HEK293 (cell line): ENCODE results near the gene NCEH1.

Experiments used
- CTCF ChIA-PET: fragments of 350-600 bp; formaldehyde crosslinking; extraction: SDS; loops from one replicate; lab custom pipeline; 2021; ENCODE audit warnings: antibody characterized with exemption; lab: Yijun Ruan, JAX
- POLR2A ChIA-PET: fragments of 300-600 bp; formaldehyde crosslinking; extraction: SDS; loops from one replicate; lab custom pipeline; 2020; ENCODE audit warnings: antibody characterized with exemption, inconsistent platforms; lab: Yijun Ruan, JAX
- H3K27ac ChIP-seq: fragments of 200-500 bp; sonication (Bioruptor generic); 2 replicates; pipeline ENCODE4 v1.5.1; 2014; ENCODE audit warnings: low read depth, low read length, control low read depth, inconsistent platforms; ENCODE audit errors: extremely low read depth
- H3K36me3 ChIP-seq, 2 experiments: fragments of 200-500 bp in 1 of 2; sonication (Bioruptor generic) in 1 of 2; 1 replicate in 1 of 2; 2 replicates in 1 of 2; pipeline ENCODE4 v1.5.1; 2014 to 2017; ENCODE audit warnings: inconsistent platforms in 2 of 2, low read length in 2 of 2; ENCODE audit not compliant: control insufficient read depth in 2 of 2, insufficient read depth in 1 of 2
- H3K4me1 ChIP-seq: fragments of 200-500 bp; sonication (Bioruptor generic); 2 replicates; pipeline ENCODE4 v1.5.1; 2014; ENCODE audit warnings: mild to moderate bottlenecking, low read length, inconsistent platforms; ENCODE audit not compliant: control insufficient read depth, insufficient read depth
- H3K4me3 ChIP-seq: 2 replicates; pipeline ENCODE4 v1.5.1; 2011; ENCODE audit warnings: low read depth, mild to moderate bottlenecking, control low read depth, low read length, moderate library complexity
- H3K9me3 ChIP-seq: fragments of 200-500 bp; sonication (Bioruptor generic); 2 replicates; pipeline ENCODE4 v1.5.1; 2014; ENCODE audit warnings: low read depth, low read length, inconsistent platforms; ENCODE audit not compliant: control insufficient read depth, insufficient read depth
- BCL11A ChIP-seq: fragments of 450-650 bp; formaldehyde crosslinking; IDR thresholded peaks from 2 replicates; pipeline ENCODE4 v1.5.1; 2016; ENCODE audit warnings: low read depth, missing biosample characterization, missing genetic modification characterization
- CTCF ChIP-seq: fragments of 450-650 bp; formaldehyde crosslinking; IDR thresholded peaks from 2 replicates; pipeline ENCODE4 v1.5.1; 2016; ENCODE audit warnings: missing biosample characterization, missing genetic modification characterization
- IKZF3 ChIP-seq: fragments of 450-650 bp; IDR thresholded peaks from 2 replicates; pipeline ENCODE4 v1.5.0; 2018; ENCODE audit warnings: missing biosample characterization, mild to moderate bottlenecking, missing genetic modification characterization, moderate library complexity
- INSM2 ChIP-seq: fragments of 450-650 bp; formaldehyde crosslinking; IDR thresholded peaks from 2 replicates; pipeline ENCODE4 v1.5.1; 2016; ENCODE audit warnings: missing biosample characterization, missing genetic modification characterization
- MZF1 ChIP-seq: fragments of 450-650 bp; formaldehyde crosslinking; IDR thresholded peaks from 2 replicates; pipeline ENCODE4 v1.5.1; 2017; ENCODE audit warnings: missing biosample characterization, missing genetic modification characterization, borderline replicate concordance
- OSR2 ChIP-seq: fragments of 450-650 bp; formaldehyde crosslinking; IDR thresholded peaks from 2 replicates; pipeline ENCODE4 v1.5.1; 2016; ENCODE audit warnings: missing biosample characterization, missing genetic modification characterization
- PRDM10 ChIP-seq: fragments of 450-650 bp; formaldehyde crosslinking; IDR thresholded peaks from 2 replicates; pipeline ENCODE4 v1.5.1; 2016; ENCODE audit warnings: missing biosample characterization, missing genetic modification characterization
- SETDB1 ChIP-seq: IDR thresholded peaks from one replicate; pipeline ENCODE4 v1.6.1; 2017; ENCODE audit warnings: mild to moderate bottlenecking, low read length, moderate library complexity, mixed read lengths; ENCODE audit not compliant: insufficient read length
- TCF7L2 ChIP-seq: IDR thresholded peaks from 2 replicates; pipeline ENCODE4 v1.6.1; 2011; ENCODE audit warnings: low read depth, mild to moderate bottlenecking, inconsistent platforms, low read length, moderate library complexity, borderline replicate concordance
- ZBTB21 ChIP-seq: fragments of 450-650 bp; formaldehyde crosslinking; IDR thresholded peaks from 2 replicates; pipeline ENCODE4 v1.5.1; 2017; ENCODE audit warnings: missing biosample characterization, missing genetic modification characterization
- ZBTB26 ChIP-seq: fragments of 450-650 bp; formaldehyde crosslinking; optimal IDR thresholded peaks from 2 replicates; pipeline ENCODE3; 2016; ENCODE audit warnings: missing biosample characterization, mild to moderate bottlenecking, missing genetic modification characterization
- ZFP3 ChIP-seq: fragments of 450-650 bp; formaldehyde crosslinking; IDR thresholded peaks from 2 replicates; pipeline ENCODE4 v1.5.1; 2016; ENCODE audit warnings: low read depth, missing biosample characterization, missing genetic modification characterization
- ZNF114 ChIP-seq: fragments of 450-650 bp; formaldehyde crosslinking; IDR thresholded peaks from 2 replicates; pipeline ENCODE4 v1.5.0; 2017; ENCODE audit warnings: missing biosample characterization, missing genetic modification characterization
- ZNF274 ChIP-seq, 2 experiments: fragments of 200-500 bp in 1 of 2; fragments of 450-650 bp in 1 of 2; sonication (Bioruptor generic) in 1 of 2; formaldehyde crosslinking in 1 of 2; IDR thresholded peaks; 2 replicates each; pipeline versions ENCODE4 v1.5.1 to v1.6.1; 2014 to 2016; ENCODE audit warnings: borderline replicate concordance in 1 of 2, inconsistent platforms in 1 of 2, low read length in 1 of 2, missing biosample characterization in 1 of 2, missing genetic modification characterization in 1 of 2
- ZNF280D ChIP-seq: fragments of 450-650 bp; formaldehyde crosslinking; IDR thresholded peaks from 2 replicates; pipeline ENCODE4 v1.5.1; 2016; ENCODE audit warnings: missing biosample characterization, missing genetic modification characterization
- ZNF423 ChIP-seq: fragments of 450-650 bp; formaldehyde crosslinking; IDR thresholded peaks from 2 replicates; pipeline ENCODE4 v1.5.1; 2016; ENCODE audit warnings: missing biosample characterization, missing genetic modification characterization
- ZNF433 ChIP-seq: fragments of 450-650 bp; formaldehyde crosslinking; IDR thresholded peaks from 2 replicates; pipeline ENCODE4 v1.5.1; 2016; ENCODE audit warnings: missing biosample characterization, missing genetic modification characterization, low read depth
- ZNF654 ChIP-seq: fragments of 450-650 bp; formaldehyde crosslinking; IDR thresholded peaks from 2 replicates; pipeline ENCODE4 v1.5.1; 2016; ENCODE audit warnings: low read depth, missing biosample characterization, missing genetic modification characterization
- ZNF792 ChIP-seq: fragments of 450-650 bp; formaldehyde crosslinking; IDR thresholded peaks from 2 replicates; pipeline ENCODE4 v1.5.1; 2016; ENCODE audit warnings: missing biosample characterization, missing genetic modification characterization

Gene NCEH1

GRCh38 chr3:172592898-172593669 is 117.8 kb downstream of the NCEH1 start (continued):
- TF ChIP-seq PRDM10 (tag by site-specific recombination) (no peak), ZNF114 (tag by site-specific recombination) (no peak), ZBTB21 (tag by site-specific recombination) (no peak), ZNF423 (tag by site-specific recombination) (no peak)

GRCh38 chr3:172591876-172592771 is 118.7 kb downstream of the NCEH1 start:
- Histone ChIP-seq H3K9me3 (no peaks in the 10 kb centered on the region), H3K4me1 (no peaks in the 10 kb centered on the region), H3K36me3 (no peaks in the 10 kb centered on the region), H3K4me3 (no peak overlapping the region), H3K27ac (no peak overlapping the region)
- ChIA-PET POLR2A (no interaction called here), CTCF (no interaction called here)
- no peak for TF ChIP-seq OSR2 (tag by site-specific recombination)
- TF ChIP-seq ZNF280D, result no peak
- TF ChIP-seq BCL11A (tag by site-specific recombination), result no peak
- no peak for TF ChIP-seq ZNF433 (tag by site-specific recombination)
- no peak for TF ChIP-seq ZNF654 (tag by site-specific recombination)
- TF ChIP-seq MZF1 (tag by site-specific recombination), result no peak
- no peak for TF ChIP-seq SETDB1
- no peak for TF ChIP-seq ZNF274 (IDR thresholded peaks at IDR 0.05; ENCODE audit: low read length)
- TF ChIP-seq ZNF274 (tag by site-specific recombination; IDR thresholded peaks at IDR 0.05; ENCODE audit: borderline replicate concordance), result no peak
- no peak for TF ChIP-seq ZBTB26 (tag by site-specific recombination)
- no peak for TF ChIP-seq CTCF
- TF ChIP-seq ZFP3 (tag by site-specific recombination), result no peak
- TF ChIP-seq IKZF3 (tag by site-specific recombination), result no peak
- no peak for TF ChIP-seq INSM2
- TF ChIP-seq TCF7L2, result no peak
- TF ChIP-seq ZNF792 (tag by site-specific recombination), result no peak
